HEK293 (cell line): ENCODE measurements around the gene OPCML.

Source experiments
- CTCF ChIA-PET: fragments of 350-600 bp; formaldehyde crosslinking; extraction: SDS; loops from one replicate; lab custom pipeline; 2021; ENCODE audit warnings: antibody characterized with exemption; lab: Yijun Ruan, JAX
- POLR2A ChIA-PET: fragments of 300-600 bp; formaldehyde crosslinking; extraction: SDS; loops from one replicate; lab custom pipeline; 2020; ENCODE audit warnings: antibody characterized with exemption, inconsistent platforms; lab: Yijun Ruan, JAX
- H3K27ac ChIP-seq: fragments of 200-500 bp; sonication (Bioruptor generic); 2 replicates; pipeline ENCODE4 v1.5.1; 2014; ENCODE audit warnings: low read depth, low read length, control low read depth, inconsistent platforms; ENCODE audit errors: extremely low read depth
- H3K36me3 ChIP-seq, 2 experiments: fragments of 200-500 bp in 1 of 2; sonication (Bioruptor generic) in 1 of 2; 1 replicate in 1 of 2; 2 replicates in 1 of 2; pipeline ENCODE4 v1.5.1; 2014 to 2017; ENCODE audit warnings: inconsistent platforms in 2 of 2, low read length in 2 of 2; ENCODE audit not compliant: control insufficient read depth in 2 of 2, insufficient read depth in 1 of 2
- H3K4me1 ChIP-seq: fragments of 200-500 bp; sonication (Bioruptor generic); 2 replicates; pipeline ENCODE4 v1.5.1; 2014; ENCODE audit warnings: mild to moderate bottlenecking, low read length, inconsistent platforms; ENCODE audit not compliant: control insufficient read depth, insufficient read depth
- H3K4me3 ChIP-seq: 2 replicates; pipeline ENCODE4 v1.5.1; 2011; ENCODE audit warnings: low read depth, mild to moderate bottlenecking, control low read depth, low read length, moderate library complexity
- H3K9me3 ChIP-seq: fragments of 200-500 bp; sonication (Bioruptor generic); 2 replicates; pipeline ENCODE4 v1.5.1; 2014; ENCODE audit warnings: low read depth, low read length, inconsistent platforms; ENCODE audit not compliant: control insufficient read depth, insufficient read depth
- EGR2 ChIP-seq: fragments of 450-650 bp; formaldehyde crosslinking; IDR thresholded peaks from 2 replicates; pipeline ENCODE4 v1.5.1; 2016; ENCODE audit warnings: low read depth, missing biosample characterization, missing genetic modification characterization
- GFI1B ChIP-seq: fragments of 450-650 bp; formaldehyde crosslinking; IDR thresholded peaks from 2 replicates; pipeline ENCODE4 v1.5.1; 2016; ENCODE audit warnings: missing biosample characterization, missing genetic modification characterization
- GLI2 ChIP-seq: fragments of 450-650 bp; formaldehyde crosslinking; IDR thresholded peaks from 2 replicates; pipeline ENCODE4; 2017; ENCODE audit warnings: missing biosample characterization, missing genetic modification characterization, low read depth, borderline replicate concordance
- GLIS1 ChIP-seq: fragments of 450-650 bp; formaldehyde crosslinking; IDR thresholded peaks from 2 replicates; pipeline ENCODE4 v1.5.1; 2016; ENCODE audit warnings: missing biosample characterization, missing genetic modification characterization
- GLIS2 ChIP-seq: fragments of 450-650 bp; formaldehyde crosslinking; IDR thresholded peaks from 2 replicates; pipeline ENCODE4 v1.5.1; 2016; ENCODE audit warnings: missing biosample characterization, missing genetic modification characterization
- KLF8 ChIP-seq: fragments of 450-650 bp; formaldehyde crosslinking; IDR thresholded peaks from 2 replicates; pipeline ENCODE4 v1.5.1; 2016; ENCODE audit warnings: missing biosample characterization, missing genetic modification characterization
- OSR2 ChIP-seq: fragments of 450-650 bp; formaldehyde crosslinking; IDR thresholded peaks from 2 replicates; pipeline ENCODE4 v1.5.1; 2016; ENCODE audit warnings: missing biosample characterization, missing genetic modification characterization
- REPIN1 ChIP-seq: fragments of 450-650 bp; formaldehyde crosslinking; IDR thresholded peaks from 2 replicates; pipeline ENCODE4 v1.5.1; 2017; ENCODE audit warnings: missing biosample characterization, missing genetic modification characterization, low read depth
- SETDB1 ChIP-seq: IDR thresholded peaks from one replicate; pipeline ENCODE4 v1.6.1; 2017; ENCODE audit warnings: mild to moderate bottlenecking, low read length, moderate library complexity, mixed read lengths; ENCODE audit not compliant: insufficient read length
- TRIM28 ChIP-seq: IDR thresholded peaks from 2 replicates; pipeline ENCODE4 v1.6.1; 2011; ENCODE audit warnings: low read length, control low read depth, borderline replicate concordance
- ZBTB1 ChIP-seq: fragments of 450-650 bp; formaldehyde crosslinking; IDR thresholded peaks from 2 replicates; pipeline ENCODE4 v1.5.1; 2016; ENCODE audit warnings: missing biosample characterization, missing genetic modification characterization
- ZFHX2 ChIP-seq: fragments of 450-650 bp; formaldehyde crosslinking; conservative IDR thresholded peaks from 2 replicates; pipeline ENCODE4 v1.5.1; 2016; ENCODE audit warnings: missing biosample characterization, missing genetic modification characterization
- ZFP37 ChIP-seq: fragments of 450-650 bp; formaldehyde crosslinking; IDR thresholded peaks from 2 replicates; pipeline ENCODE4 v1.5.1; 2016; ENCODE audit warnings: missing biosample characterization, missing genetic modification characterization
- ZFP41 ChIP-seq: fragments of 450-650 bp; formaldehyde crosslinking; IDR thresholded peaks from 2 replicates; pipeline ENCODE4 v1.5.1; 2016; ENCODE audit warnings: missing biosample characterization, missing genetic modification characterization, borderline replicate concordance
- ZFP69B ChIP-seq: fragments of 450-650 bp; formaldehyde crosslinking; IDR thresholded peaks from 2 replicates; pipeline ENCODE4 v1.5.1; 2016; ENCODE audit warnings: missing biosample characterization, missing genetic modification characterization
- ZNF248 ChIP-seq: fragments of 450-650 bp; formaldehyde crosslinking; IDR thresholded peaks from 2 replicates; pipeline ENCODE4 v1.5.1; 2017; ENCODE audit warnings: missing biosample characterization, missing genetic modification characterization
- ZNF341 ChIP-seq: fragments of 450-650 bp; formaldehyde crosslinking; IDR thresholded peaks from 2 replicates; pipeline ENCODE4; 2016; ENCODE audit warnings: low read depth, missing biosample characterization, missing genetic modification characterization
- ZNF354C ChIP-seq: fragments of 450-650 bp; formaldehyde crosslinking; IDR thresholded peaks from 2 replicates; pipeline ENCODE4 v1.5.1; 2016; ENCODE audit warnings: missing biosample characterization, missing genetic modification characterization, low read depth, borderline replicate concordance
- ZNF37A ChIP-seq: fragments of 450-650 bp; IDR thresholded peaks from 2 replicates; pipeline ENCODE4 v1.5.1; 2018; ENCODE audit warnings: missing biosample characterization, missing genetic modification characterization
- ZNF510 ChIP-seq: fragments of 450-650 bp; formaldehyde crosslinking; IDR thresholded peaks from 2 replicates; pipeline ENCODE4 v1.5.1; 2018; ENCODE audit warnings: mild to moderate bottlenecking, missing genetic modification characterization, missing biosample characterization; ENCODE audit not compliant: insufficient replicate concordance
- ZNF544 ChIP-seq: fragments of 450-650 bp; formaldehyde crosslinking; IDR thresholded peaks from 2 replicates; pipeline ENCODE4 v1.5.0; 2017; ENCODE audit warnings: missing biosample characterization, missing genetic modification characterization
- ZNF660 ChIP-seq: fragments of 450-650 bp; IDR thresholded peaks from 2 replicates; pipeline ENCODE4 v1.5.1; 2018; ENCODE audit warnings: missing biosample characterization, mild to moderate bottlenecking, missing genetic modification characterization
- ZNF707 ChIP-seq: fragments of 450-650 bp; formaldehyde crosslinking; IDR thresholded peaks from 2 replicates; pipeline ENCODE4 v1.5.1; 2016; ENCODE audit warnings: missing biosample characterization, missing genetic modification characterization
- ZNF776 ChIP-seq: fragments of 450-650 bp; formaldehyde crosslinking; IDR thresholded peaks from 2 replicates; pipeline ENCODE4 v1.5.0; 2017; ENCODE audit warnings: missing biosample characterization, missing genetic modification characterization, borderline replicate concordance
- ZNF843 ChIP-seq: fragments of 450-650 bp; formaldehyde crosslinking; IDR thresholded peaks from 2 replicates; pipeline ENCODE4 v1.5.1; 2016; ENCODE audit warnings: missing biosample characterization, missing genetic modification characterization
- TF ChIP-seq, protein P1 (sequence below): fragments of 450-650 bp; formaldehyde crosslinking; IDR thresholded peaks from 2 replicates; pipeline ENCODE4 v1.5.1; 2016; ENCODE audit warnings: missing biosample characterization, missing genetic modification characterization
- TF ChIP-seq, protein P2 (sequence below): fragments of 450-650 bp; formaldehyde crosslinking; IDR thresholded peaks from 2 replicates; pipeline ENCODE4 v1.5.1; 2016; ENCODE audit warnings: missing biosample characterization, missing genetic modification characterization
- TF ChIP-seq, protein P3 (sequence below): fragments of 450-650 bp; formaldehyde crosslinking; IDR thresholded peaks from 2 replicates; pipeline ENCODE4 v1.5.1; 2016; ENCODE audit warnings: missing biosample characterization, missing genetic modification characterization

OPCML gene

DNA sequence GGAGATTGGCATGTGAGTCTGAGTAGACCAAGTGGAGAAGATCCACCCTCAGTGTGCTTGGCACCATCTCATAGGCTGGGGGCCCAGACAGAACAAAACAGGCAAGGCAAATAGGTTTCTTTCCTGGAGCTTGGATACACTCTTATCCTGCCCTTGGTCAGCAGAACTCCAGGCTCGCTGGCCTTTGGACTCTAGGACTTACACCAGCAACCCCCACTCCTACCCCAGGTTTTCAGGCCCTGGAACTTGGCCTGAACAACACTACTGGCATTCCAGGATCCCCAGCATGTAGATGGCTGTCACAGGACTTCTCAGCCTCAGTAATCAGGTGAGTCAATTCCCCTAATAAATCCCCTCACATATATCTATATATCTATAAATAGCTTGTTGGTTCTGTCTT lies 637.7 kb downstream of the OPCML start:
- Histone ChIP-seq H3K9me3 (no peaks in the 10 kb centered on the region), H3K36me3 (no peaks in the 10 kb centered on the region), H3K27ac (no peak overlapping the region), H3K4me1 (no peaks in the 10 kb centered on the region), H3K4me3 (no peak overlapping the region)
- ChIA-PET CTCF (no interaction called here), POLR2A (no interaction called here)
- TF ChIP-seq ZBTB1 (tag by site-specific recombination) (no peak), SETDB1 (no peak), GFI1B (tag by site-specific recombination) (no peak), ZNF510 (tag by site-specific recombination) (no peak), ZNF843 (tag by site-specific recombination) (no peak), ZNF341 (tag by site-specific recombination) (no peak), GLI2 (tag by site-specific recombination) (no peak), TRIM28 (no peak), GLIS1 (no peak), EGR2 (tag by site-specific recombination) (no peak)
- TF ChIP-seq, protein P1, sequence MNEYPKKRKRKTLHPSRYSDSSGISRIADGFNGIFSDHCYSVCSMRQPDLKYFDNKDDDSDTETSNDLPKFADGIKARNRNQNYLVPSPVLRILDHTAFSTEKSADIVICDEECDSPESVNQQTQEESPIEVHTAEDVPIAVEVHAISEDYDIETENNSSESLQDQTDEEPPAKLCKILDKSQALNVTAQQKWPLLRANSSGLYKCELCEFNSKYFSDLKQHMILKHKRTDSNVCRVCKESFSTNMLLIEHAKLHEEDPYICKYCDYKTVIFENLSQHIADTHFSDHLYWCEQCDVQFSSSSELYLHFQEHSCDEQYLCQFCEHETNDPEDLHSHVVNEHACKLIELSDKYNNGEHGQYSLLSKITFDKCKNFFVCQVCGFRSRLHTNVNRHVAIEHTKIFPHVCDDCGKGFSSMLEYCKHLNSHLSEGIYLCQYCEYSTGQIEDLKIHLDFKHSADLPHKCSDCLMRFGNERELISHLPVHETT: no peak
- TF ChIP-seq, protein P2, sequence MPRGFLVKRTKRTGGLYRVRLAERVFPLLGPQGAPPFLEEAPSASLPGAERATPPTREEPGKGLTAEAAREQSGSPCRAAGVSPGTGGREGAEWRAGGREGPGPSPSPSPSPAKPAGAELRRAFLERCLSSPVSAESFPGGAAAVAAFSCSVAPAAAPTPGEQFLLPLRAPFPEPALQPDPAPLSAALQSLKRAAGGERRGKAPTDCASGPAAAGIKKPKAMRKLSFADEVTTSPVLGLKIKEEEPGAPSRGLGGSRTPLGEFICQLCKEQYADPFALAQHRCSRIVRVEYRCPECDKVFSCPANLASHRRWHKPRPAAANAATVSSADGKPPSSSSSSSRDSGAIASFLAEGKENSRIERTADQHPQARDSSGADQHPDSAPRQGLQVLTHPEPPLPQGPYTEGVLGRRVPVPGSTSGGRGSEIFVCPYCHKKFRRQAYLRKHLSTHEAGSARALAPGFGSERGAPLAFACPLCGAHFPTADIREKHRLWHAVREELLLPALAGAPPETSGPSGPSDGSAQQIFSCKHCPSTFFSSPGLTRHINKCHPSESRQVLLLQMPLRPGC (tag by site-specific recombination): no peak

DNA sequence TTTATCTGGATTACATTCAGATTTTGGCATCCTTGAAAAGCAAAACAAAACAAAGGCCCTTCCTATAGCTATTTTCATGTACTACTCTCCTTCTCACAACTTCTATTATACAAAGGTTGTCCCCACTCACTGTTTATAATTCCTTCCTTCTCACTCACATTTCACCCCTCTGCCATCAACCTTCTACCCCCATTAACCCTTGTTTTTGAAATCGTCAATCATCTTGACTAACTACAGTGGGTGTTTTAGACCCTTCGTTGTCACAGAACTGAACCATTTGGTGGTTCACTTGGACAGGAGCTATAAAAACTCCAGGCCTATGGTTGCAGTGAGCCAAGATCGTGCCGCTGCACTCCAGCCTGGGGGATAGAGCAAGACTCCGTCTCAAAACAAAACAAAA lies 639.4 kb downstream of the OPCML start:
- POLR2A ChIA-PET: no interaction called here
- Histone ChIP-seq H3K4me1 (no peaks in the 10 kb centered on the region), H3K4me3 (no peak overlapping the region), H3K9me3 (no peaks in the 10 kb centered on the region)
- TF ChIP-seq, protein P3, sequence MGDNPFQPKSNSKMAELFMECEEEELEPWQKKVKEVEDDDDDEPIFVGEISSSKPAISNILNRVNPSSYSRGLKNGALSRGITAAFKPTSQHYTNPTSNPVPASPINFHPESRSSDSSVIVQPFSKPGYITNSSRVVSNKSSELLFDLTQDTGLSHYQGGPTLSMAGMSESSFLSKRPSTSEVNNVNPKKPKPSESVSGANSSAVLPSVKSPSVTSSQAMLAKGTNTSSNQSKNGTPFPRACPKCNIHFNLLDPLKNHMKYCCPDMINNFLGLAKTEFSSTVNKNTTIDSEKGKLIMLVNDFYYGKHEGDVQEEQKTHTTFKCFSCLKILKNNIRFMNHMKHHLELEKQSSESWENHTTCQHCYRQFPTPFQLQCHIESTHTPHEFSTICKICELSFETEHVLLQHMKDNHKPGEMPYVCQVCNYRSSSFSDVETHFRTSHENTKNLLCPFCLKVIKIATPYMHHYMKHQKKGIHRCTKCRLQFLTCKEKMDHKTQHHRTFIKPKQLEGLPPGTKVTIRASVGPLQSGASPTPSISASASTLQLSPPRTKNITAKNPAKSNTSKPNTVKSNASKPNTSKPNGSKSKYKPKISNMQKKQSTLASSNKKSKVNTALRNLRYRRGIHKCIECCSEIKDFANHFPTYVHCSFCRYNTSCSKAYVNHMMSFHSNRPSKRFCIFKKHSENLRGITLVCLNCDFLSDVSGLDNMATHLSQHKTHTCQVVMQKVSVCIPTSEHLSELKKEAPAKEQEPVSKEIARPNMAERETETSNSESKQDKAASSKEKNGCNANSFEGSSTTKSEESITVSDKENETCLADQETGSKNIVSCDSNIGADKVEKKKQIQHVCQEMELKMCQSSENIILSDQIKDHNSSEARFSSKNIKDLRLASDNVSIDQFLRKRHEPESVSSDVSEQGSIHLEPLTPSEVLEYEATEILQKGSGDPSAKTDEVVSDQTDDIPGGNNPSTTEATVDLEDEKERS (tag by site-specific recombination): no peak
- no peak for TF ChIP-seq OSR2 (tag by site-specific recombination)
- TF ChIP-seq ZFP41: no peak
- no peak for TF ChIP-seq KLF8
- TF ChIP-seq GLIS2 (tag by site-specific recombination): no peak
- TF ChIP-seq, all 188 proteins: peak for 0
- CTCF ChIA-PET: interaction anchor here (0.9 kb wide), 1 partner anchor 26 kb away, joined by 3 read pairs; no protein-coding TSS in a partner anchor
- H3K27ac ChIP-seq: no peak overlapping the region
- H3K36me3 ChIP-seq: no peaks in the 10 kb centered on the region

DNA sequence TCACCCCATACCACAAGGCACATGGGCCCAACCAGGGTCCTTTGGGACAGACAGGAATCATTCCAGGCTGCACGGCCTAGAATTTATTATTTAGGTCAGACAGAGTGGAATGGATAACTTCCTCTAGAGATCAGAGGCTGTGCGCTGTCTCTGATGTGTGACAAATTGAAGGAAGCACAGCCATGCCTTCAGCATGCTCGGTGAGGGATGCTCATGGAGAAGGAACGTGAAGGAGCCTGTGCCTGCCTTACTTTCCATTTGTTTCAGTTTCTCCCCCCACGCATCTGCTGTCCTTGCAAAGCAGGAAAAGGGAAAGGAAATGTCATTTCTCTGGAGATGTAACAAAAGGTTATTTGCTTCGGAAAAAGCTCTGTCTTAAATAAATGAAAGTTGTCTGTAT lies 644.1 kb downstream of the OPCML start:
- Histone ChIP-seq H3K4me1 (no peaks in the 10 kb centered on the region), H3K4me3 (no peak overlapping the region), H3K27ac (no peak overlapping the region), H3K9me3 (no peaks in the 10 kb centered on the region), H3K36me3 (no peaks in the 10 kb centered on the region)
- POLR2A ChIA-PET: no interaction called here
- CTCF ChIA-PET: interaction anchor here (0.6 to 0.7 kb wide), 2 partner anchors 10 to 866 kb away, joined by 3 read pairs; no protein-coding TSS in a partner anchor
- TF ChIP-seq ZNF354C (tag by site-specific recombination) (no peak), ZNF660 (tag by site-specific recombination) (no peak), GLIS2 (tag by site-specific recombination) (no peak), ZNF37A (tag by site-specific recombination) (no peak), ZFP37 (tag by site-specific recombination) (no peak), REPIN1 (tag by site-specific recombination) (no peak), ZNF544 (no peak), ZFHX2 (tag by site-specific recombination) (no peak), ZNF776 (tag by site-specific recombination) (no peak), ZNF707 (tag by site-specific recombination) (no peak), ZNF248 (tag by site-specific recombination) (no peak), ZFP69B (tag by site-specific recombination) (no peak)
